Keratinocyte (primary cell): ENCODE measurements around the gene NECTIN2. TPM values are rescaled to one million over a fixed set of nuclear protein-coding genes. Genes with fewer than 3 reads are reported as not detected.

Source experiments
- DNase-seq: peaks from one replicate; pipeline ENCODE4 v3.0.0-alpha.2; 2011; ENCODE audit warnings: low read depth, missing footprints, low spot score
- FAIRE-seq: peaks from 2 replicates; lab custom pipeline; 2011; peaks lifted over from hg19 to GRCh38; lab: Jason Lieb, UNC
- H2AFZ ChIP-seq: 2 replicates; pipeline ENCODE4 v1.6.0; 2012; ENCODE audit warnings: low read length, control low read depth, inconsistent platforms; ENCODE audit not compliant: control insufficient read depth
- H3K27ac ChIP-seq: 2 replicates; pipeline ENCODE4 v1.5.1; 2011; ENCODE audit warnings: low read length; ENCODE audit not compliant: control insufficient read depth, insufficient read depth
- H3K27me3 ChIP-seq: 3 replicates; pipeline ENCODE4 v1.6.0; 2011; ENCODE audit warnings: low read length; ENCODE audit not compliant: control insufficient read depth, insufficient read depth; ENCODE audit errors: extremely low read depth
- H3K36me3 ChIP-seq, 2 experiments: 2 replicates in 1 of 2; 3 replicates in 1 of 2; pipeline ENCODE4 v1.5.1; 2011; ENCODE audit warnings: low read length in 2 of 2, mild to moderate bottlenecking in 1 of 2; ENCODE audit not compliant: control insufficient read depth in 2 of 2, insufficient read depth in 2 of 2; ENCODE audit errors: extremely low read depth in 1 of 2
- H3K4me1 ChIP-seq: 3 replicates; pipeline ENCODE4 v1.5.1; 2011; ENCODE audit warnings: low read length; ENCODE audit not compliant: control insufficient read depth, insufficient read depth; ENCODE audit errors: extremely low read depth
- H3K4me2 ChIP-seq: 3 replicates; pipeline ENCODE4 v1.6.0; 2011; ENCODE audit warnings: low read depth, low read length; ENCODE audit not compliant: control insufficient read depth, insufficient read depth; ENCODE audit errors: extremely low read depth
- H3K4me3 ChIP-seq, 3 experiments: fragments of 200-600 bp in 1 of 3; sonication (generic) in 1 of 3; 2 replicates in 2 of 3; 3 replicates in 1 of 3; pipeline ENCODE4 v1.5.1; 2011 to 2016; ENCODE audit warnings: low read length in 3 of 3, mild to moderate bottlenecking in 3 of 3, control low read depth in 2 of 3, inconsistent platforms in 1 of 3, low read depth in 1 of 3, mixed read lengths in 1 of 3, mixed run types in 1 of 3, moderate library complexity in 1 of 3; ENCODE audit not compliant: control insufficient read depth in 2 of 3, insufficient read depth in 2 of 3; ENCODE audit errors: extremely low read depth in 1 of 3
- H3K79me2 ChIP-seq: 2 replicates; pipeline ENCODE4 v1.6.0; 2012; ENCODE audit warnings: low read length; ENCODE audit not compliant: control insufficient read depth, insufficient read depth
- H3K9ac ChIP-seq: 3 replicates; pipeline ENCODE4 v1.6.0; 2011; ENCODE audit warnings: low read length; ENCODE audit not compliant: control insufficient read depth, insufficient read depth; ENCODE audit errors: extremely low read depth
- H3K9me1 ChIP-seq: 3 replicates; pipeline ENCODE4 v1.6.0; 2011; ENCODE audit warnings: low read length; ENCODE audit not compliant: control insufficient read depth, insufficient read depth; ENCODE audit errors: extremely low read depth
- H3K9me3 ChIP-seq: 2 replicates; pipeline ENCODE4 v1.5.1; 2012; ENCODE audit warnings: low read depth, low read length; ENCODE audit not compliant: control insufficient read depth
- H4K20me1 ChIP-seq: 3 replicates; pipeline ENCODE4 v1.6.0; 2011; ENCODE audit warnings: low read length; ENCODE audit not compliant: control insufficient read depth, insufficient read depth; ENCODE audit errors: extremely low read depth
- EZH2 ChIP-seq: IDR thresholded peaks from one replicate; pipeline ENCODE4 v1.6.1; 2012; ENCODE audit warnings: inconsistent platforms, mild to moderate bottlenecking, low read length, moderate library complexity
- dilution Hi-C: fragments of 300-500 bp; cut with MboI; formaldehyde crosslinking; loops from one replicate; pipeline ENCODE4 v1.7.0; 2020; ENCODE audit warnings: low sequenced_read_pairs; ENCODE audit not compliant: extremely low pct_ligation_motif_present
- polyA plus RNA-seq, 5 experiments: library from polyadenylated mRNA; depleted of rRNA in 3 of 5; stranded (reverse) in 3 of 5; stranded (forward) in 1 of 5; unstranded in 1 of 5; fragments of >200 nt; gene quantifications; 1 replicate in 1 of 5; 2 replicates in 3 of 5; 3 replicates in 1 of 5; pipeline versions ENCODE4 v1.2.1 to v1.2.3, GENCODE V29; 2011 to 2012; ENCODE audit warnings: missing spikeins in 2 of 5, low read depth in 1 of 5, low replicate concordance in 1 of 5
- TF ChIP-seq, protein P1 (sequence below), 3 experiments: IDR thresholded peaks in 1 of 3; conservative IDR thresholded peaks in 1 of 3; optimal IDR thresholded peaks in 1 of 3; 2 replicates in 2 of 3; 3 replicates in 1 of 3; pipeline versions ENCODE3 to v1.5.1; 2011; ENCODE audit warnings: low read length in 3 of 3, mild to moderate bottlenecking in 3 of 3, moderate library complexity in 2 of 3, control low read depth in 1 of 3, inconsistent platforms in 1 of 3; ENCODE audit not compliant: insufficient read depth in 2 of 3; ENCODE audit errors: extremely low read depth in 1 of 3

The NECTIN2 gene
- polyA plus RNA-seq, 1 donor (not counting 4 experiments of a cell fraction or from before 2014, with no cell fraction given) = 26.8 TPM

DNA sequence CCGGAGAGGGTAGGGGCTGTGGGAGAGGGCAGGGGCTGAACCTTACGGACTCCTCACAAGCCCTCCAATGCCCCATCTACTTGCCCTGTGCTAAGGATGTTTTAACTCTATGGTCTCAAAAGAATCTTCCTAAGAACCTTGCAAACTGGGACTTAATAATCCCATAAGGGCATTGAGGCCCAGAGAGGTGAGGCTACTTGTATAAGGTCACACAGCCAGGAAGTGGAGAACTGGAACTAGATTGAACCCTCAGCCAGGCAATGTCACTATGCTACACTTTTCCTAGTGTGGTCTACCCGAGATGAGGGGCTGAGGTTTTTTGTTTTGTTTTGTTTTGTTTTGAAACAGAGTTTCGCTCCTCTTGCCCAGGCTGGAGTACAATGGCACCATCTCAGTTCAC, 85.4 kb downstream of the NECTIN2 start:
- no peaks in the 10 kb centered on the region for H3K79me2 ChIP-seq
- H3K36me3 ChIP-seq = no peaks in the 10 kb centered on the region
- dilution Hi-C loops = no loop called here
- H3K27me3 ChIP-seq = no peaks in the 10 kb centered on the region
- peaks cover 4% of the 10 kb centered on the region for H3K4me1 ChIP-seq
- no peak overlapping the region for H3K4me2 ChIP-seq
- no peak overlapping the region for H2AFZ ChIP-seq
- H3K4me3 ChIP-seq = no peak overlapping the region
- no peak for DNase-seq
- H3K27ac ChIP-seq = no peak overlapping the region
- H3K9me1 ChIP-seq = no peaks in the 10 kb centered on the region
- H3K9ac ChIP-seq = no peak overlapping the region
- FAIRE-seq = no peak
- no peaks in the 10 kb centered on the region for H4K20me1 ChIP-seq
- no peak for TF ChIP-seq EZH2
- TF ChIP-seq, protein P1, sequence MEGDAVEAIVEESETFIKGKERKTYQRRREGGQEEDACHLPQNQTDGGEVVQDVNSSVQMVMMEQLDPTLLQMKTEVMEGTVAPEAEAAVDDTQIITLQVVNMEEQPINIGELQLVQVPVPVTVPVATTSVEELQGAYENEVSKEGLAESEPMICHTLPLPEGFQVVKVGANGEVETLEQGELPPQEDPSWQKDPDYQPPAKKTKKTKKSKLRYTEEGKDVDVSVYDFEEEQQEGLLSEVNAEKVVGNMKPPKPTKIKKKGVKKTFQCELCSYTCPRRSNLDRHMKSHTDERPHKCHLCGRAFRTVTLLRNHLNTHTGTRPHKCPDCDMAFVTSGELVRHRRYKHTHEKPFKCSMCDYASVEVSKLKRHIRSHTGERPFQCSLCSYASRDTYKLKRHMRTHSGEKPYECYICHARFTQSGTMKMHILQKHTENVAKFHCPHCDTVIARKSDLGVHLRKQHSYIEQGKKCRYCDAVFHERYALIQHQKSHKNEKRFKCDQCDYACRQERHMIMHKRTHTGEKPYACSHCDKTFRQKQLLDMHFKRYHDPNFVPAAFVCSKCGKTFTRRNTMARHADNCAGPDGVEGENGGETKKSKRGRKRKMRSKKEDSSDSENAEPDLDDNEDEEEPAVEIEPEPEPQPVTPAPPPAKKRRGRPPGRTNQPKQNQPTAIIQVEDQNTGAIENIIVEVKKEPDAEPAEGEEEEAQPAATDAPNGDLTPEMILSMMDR (optimal IDR thresholded peaks at IDR 0.05 in 1 of 3, IDR thresholded peaks at IDR 0.05 in 1 of 3, conservative IDR thresholded peaks at IDR 0.05 in 1 of 3; ENCODE audit: extremely low read depth in 1 of 3, insufficient read depth in 2 of 3, low read length in 3 of 3) = no peak
- H3K9me3 ChIP-seq = no peaks in the 10 kb centered on the region

Other genes starting within 250 kb of the NECTIN2 start
- gene IGSF23, start 232.7 kb upstream of the NECTIN2 start, polyA plus RNA-seq = 0.06 to 0.07 TPM in 2 of 3 replicates, not detected in the other
- gene PVR, start 202.4 kb upstream of the NECTIN2 start, polyA plus RNA-seq = 48.1 to 80.4 TPM (median 65.6 TPM) in 3 replicates
- 2.4 to 7.1 TPM (median 3.7 TPM) in 3 replicates for gene CEACAM19, start 174.8 kb upstream of the NECTIN2 start, polyA plus RNA-seq
- gene CEACAM16, start 147.1 kb upstream of the NECTIN2 start, polyA plus RNA-seq = not detected in 3 replicates
- gene BCL3, start 97.6 kb upstream of the NECTIN2 start, polyA plus RNA-seq = 1.1 to 1.8 TPM (median 1.5 TPM) in 3 replicates
- gene CBLC, start 68.4 kb upstream of the NECTIN2 start, polyA plus RNA-seq = 27.8 to 58.6 TPM (median 30.1 TPM) in 3 replicates
- gene BCAM, start 37.2 kb upstream of the NECTIN2 start, polyA plus RNA-seq = 13.6 to 28.4 TPM (median 20.8 TPM) in 3 replicates
- 46.9 to 92.1 TPM (median 56.0 TPM) in 3 replicates for gene TOMM40, start 45.0 kb downstream of the NECTIN2 start, polyA plus RNA-seq
- gene APOE, start 59.5 kb downstream of the NECTIN2 start, polyA plus RNA-seq = 27.9 to 217 TPM (median 30.2 TPM) in 3 replicates
- gene APOC1, start 68.3 kb downstream of the NECTIN2 start, polyA plus RNA-seq = 0.40 to 0.79 TPM (median 0.65 TPM) in 3 replicates
- not detected in 3 replicates for gene APOC4, start 95.9 kb downstream of the NECTIN2 start, polyA plus RNA-seq
- gene APOC2, start 99.8 kb downstream of the NECTIN2 start, polyA plus RNA-seq = not detected in 3 replicates
- 44.6 to 74.6 TPM (median 47.1 TPM) in 3 replicates for gene CLPTM1, start 109.1 kb downstream of the NECTIN2 start, polyA plus RNA-seq
- 3.6 to 7.3 TPM (median 4.5 TPM) in 3 replicates for gene RELB, start 155.2 kb downstream of the NECTIN2 start, polyA plus RNA-seq
- gene CLASRP, start 192.7 kb downstream of the NECTIN2 start, polyA plus RNA-seq = 15.7 to 21.4 TPM (median 19.7 TPM) in 3 replicates
- 0.13 to 1.6 TPM (median 0.25 TPM) in 3 replicates for gene ZNF296, start 230.2 kb downstream of the NECTIN2 start, polyA plus RNA-seq
- 23.1 to 30.1 TPM (median 23.7 TPM) in 3 replicates for gene GEMIN7, start 233.0 kb downstream of the NECTIN2 start, polyA plus RNA-seq
- gene PPP1R37, start 246.9 kb downstream of the NECTIN2 start, polyA plus RNA-seq = 8.6 to 15.2 TPM (median 10.2 TPM) in 3 replicates